ENCODE measurements around the gene TLE1. TPM values are rescaled to one million over a fixed set of nuclear protein-coding genes. Genes with fewer than 3 reads are reported as not detected.

TLE1 gene
- total and polyA plus RNA-seq, 10 of the 15 experiments (the other 5 are each of a cell fraction or from before 2014, with no cell fraction given), result 0.04 to 0.23 (median 0.10) TPM; not detected in 6

DNA sequence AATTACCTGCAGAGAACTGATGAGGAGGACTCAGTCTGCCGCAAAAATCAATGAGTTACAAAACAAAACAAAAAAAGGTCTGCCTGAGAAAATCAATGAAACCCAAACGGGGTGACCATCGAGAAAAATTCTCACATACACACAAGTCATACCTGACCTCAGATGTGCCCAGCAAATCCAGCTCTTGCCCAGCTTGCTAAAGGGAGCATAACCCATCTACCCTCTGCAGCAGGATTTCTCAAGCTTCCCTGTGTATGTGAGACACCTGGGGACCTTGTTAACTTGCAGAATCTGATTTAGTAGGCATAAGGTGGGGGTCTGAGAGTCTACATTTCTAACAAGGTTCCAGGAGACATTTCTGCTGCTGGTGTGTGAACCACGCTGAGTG is 126.3 kb downstream of the TLE1 start (continued):
- TF ChIP-seq SIN3A (IDR thresholded peaks at IDR 0.05; ENCODE audit: low read depth, low read length), result no peak

DNA sequence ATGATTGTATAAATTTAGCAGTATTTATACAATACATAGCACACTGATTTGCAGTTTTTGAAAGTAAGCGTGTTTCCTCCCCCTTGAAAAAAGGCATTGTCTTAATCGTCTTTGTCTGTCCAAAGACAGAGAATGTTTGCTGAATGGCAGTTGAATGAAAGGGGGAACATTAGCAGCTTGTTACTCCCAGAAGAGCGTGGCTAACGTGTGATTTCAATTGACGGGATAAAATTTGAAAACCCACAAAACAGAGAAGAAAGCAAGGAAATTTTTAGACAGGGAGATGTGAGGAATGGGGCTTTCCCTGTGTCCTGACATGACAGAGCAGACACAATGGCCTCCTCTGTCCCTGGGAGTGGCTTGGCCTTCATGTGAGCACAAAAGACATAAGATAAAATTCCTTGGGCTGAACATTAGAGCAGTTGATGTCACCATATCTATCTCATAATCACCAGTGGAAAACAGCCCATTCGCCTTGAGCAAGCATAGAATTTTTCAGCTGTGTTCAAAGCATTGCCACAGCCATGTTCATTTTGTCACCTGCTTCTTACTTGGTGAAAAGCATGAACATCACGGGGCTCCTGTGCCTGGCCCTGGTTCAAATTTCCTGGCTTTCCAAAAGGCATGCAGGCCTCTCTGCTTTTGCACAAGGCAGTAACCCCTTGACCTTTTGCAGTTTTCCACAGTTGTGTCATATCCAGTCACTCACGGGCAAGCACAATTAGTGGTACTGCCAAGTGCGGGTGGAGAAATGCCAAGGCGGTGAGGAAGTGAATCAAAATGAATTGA is 126.9 kb downstream of the TLE1 start:
- ChIA-PET POLR2A (no interaction called here), CTCF (no interaction called here), SMC1A (ENCODE audit: uncharacterized antibody, unreplicated experiment) (no interaction called here), RAD21 (ENCODE audit: unreplicated experiment) (no interaction called here)
- ATAC-seq (no peak), FAIRE-seq (no peak), DNase-seq (ENCODE audit: low read depth, low spot score) (no peak)
- Histone ChIP-seq H2AFZ (ENCODE audit: control insufficient read depth, low read depth, low read length) (no peak overlapping the region), H3K4me3 (no peak overlapping the region), H3K27me3 (replicated peaks in 1 of 2; ENCODE audit: control insufficient read depth in 2 of 2, insufficient read depth in 2 of 2, low read length in 1 of 2) (no peaks in the 10 kb centered on the region), H3K27ac (ENCODE audit: control insufficient read depth, insufficient read depth) (no peak overlapping the region), H3K36me3 (ENCODE audit: control insufficient read depth in 2 of 2, insufficient read depth in 2 of 2, low read length in 1 of 2) (no peaks in the 10 kb centered on the region), H3K4me1 (ENCODE audit: control insufficient read depth, insufficient read depth, low read length) (no peaks in the 10 kb centered on the region), H3K4me2 (ENCODE audit: control insufficient read depth, insufficient read depth) (no peak overlapping the region), H3K9ac (ENCODE audit: control insufficient read depth, insufficient read depth, low read length) (no peak overlapping the region), H4K20me1 (ENCODE audit: control insufficient read depth, insufficient read depth) (no peaks in the 10 kb centered on the region), H3K9me3 (replicated peaks; ENCODE audit: control insufficient read depth, insufficient read depth, low read length) (no peaks in the 10 kb centered on the region), H3K79me2 (ENCODE audit: control insufficient read depth, insufficient read depth, low read length) (no peaks in the 10 kb centered on the region)
- TF ChIP-seq CHD1 (IDR thresholded peaks at IDR 0.05; ENCODE audit: low read depth, low read length) (no peak), NR2F1 (conservative IDR thresholded peaks at IDR 0.05) (no peak), PAX5 (IDR thresholded peaks at IDR 0.05; ENCODE audit: borderline replicate concordance, low read depth, low read length) (no peak), EP300 (IDR thresholded peaks at IDR 0.05; ENCODE audit: borderline replicate concordance in 1 of 2, control insufficient read depth in 1 of 2, low read depth in 2 of 2, low read length in 2 of 2) (no peak), MYB (IDR thresholded peaks at IDR 0.05; ENCODE audit: borderline replicate concordance, low read depth, low read length) (no peak), CBFB (IDR thresholded peaks at IDR 0.05; ENCODE audit: low read depth) (no peak), BRCA1 (IDR thresholded peaks at IDR 0.05; ENCODE audit: low read depth, low read length) (no peak), SREBF2 (IDR thresholded peaks at IDR 0.05; ENCODE audit: low read length) (no peak)
- TF ChIP-seq, protein P1, sequence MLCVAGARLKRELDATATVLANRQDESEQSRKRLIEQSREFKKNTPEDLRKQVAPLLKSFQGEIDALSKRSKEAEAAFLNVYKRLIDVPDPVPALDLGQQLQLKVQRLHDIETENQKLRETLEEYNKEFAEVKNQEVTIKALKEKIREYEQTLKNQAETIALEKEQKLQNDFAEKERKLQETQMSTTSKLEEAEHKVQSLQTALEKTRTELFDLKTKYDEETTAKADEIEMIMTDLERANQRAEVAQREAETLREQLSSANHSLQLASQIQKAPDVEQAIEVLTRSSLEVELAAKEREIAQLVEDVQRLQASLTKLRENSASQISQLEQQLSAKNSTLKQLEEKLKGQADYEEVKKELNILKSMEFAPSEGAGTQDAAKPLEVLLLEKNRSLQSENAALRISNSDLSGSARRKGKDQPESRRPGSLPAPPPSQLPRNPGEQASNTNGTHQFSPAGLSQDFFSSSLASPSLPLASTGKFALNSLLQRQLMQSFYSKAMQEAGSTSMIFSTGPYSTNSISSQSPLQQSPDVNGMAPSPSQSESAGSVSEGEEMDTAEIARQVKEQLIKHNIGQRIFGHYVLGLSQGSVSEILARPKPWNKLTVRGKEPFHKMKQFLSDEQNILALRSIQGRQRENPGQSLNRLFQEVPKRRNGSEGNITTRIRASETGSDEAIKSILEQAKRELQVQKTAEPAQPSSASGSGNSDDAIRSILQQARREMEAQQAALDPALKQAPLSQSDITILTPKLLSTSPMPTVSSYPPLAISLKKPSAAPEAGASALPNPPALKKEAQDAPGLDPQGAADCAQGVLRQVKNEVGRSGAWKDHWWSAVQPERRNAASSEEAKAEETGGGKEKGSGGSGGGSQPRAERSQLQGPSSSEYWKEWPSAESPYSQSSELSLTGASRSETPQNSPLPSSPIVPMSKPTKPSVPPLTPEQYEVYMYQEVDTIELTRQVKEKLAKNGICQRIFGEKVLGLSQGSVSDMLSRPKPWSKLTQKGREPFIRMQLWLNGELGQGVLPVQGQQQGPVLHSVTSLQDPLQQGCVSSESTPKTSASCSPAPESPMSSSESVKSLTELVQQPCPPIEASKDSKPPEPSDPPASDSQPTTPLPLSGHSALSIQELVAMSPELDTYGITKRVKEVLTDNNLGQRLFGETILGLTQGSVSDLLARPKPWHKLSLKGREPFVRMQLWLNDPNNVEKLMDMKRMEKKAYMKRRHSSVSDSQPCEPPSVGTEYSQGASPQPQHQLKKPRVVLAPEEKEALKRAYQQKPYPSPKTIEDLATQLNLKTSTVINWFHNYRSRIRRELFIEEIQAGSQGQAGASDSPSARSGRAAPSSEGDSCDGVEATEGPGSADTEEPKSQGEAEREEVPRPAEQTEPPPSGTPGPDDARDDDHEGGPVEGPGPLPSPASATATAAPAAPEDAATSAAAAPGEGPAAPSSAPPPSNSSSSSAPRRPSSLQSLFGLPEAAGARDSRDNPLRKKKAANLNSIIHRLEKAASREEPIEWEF (IDR thresholded peaks at IDR 0.05; ENCODE audit: insufficient replicate concordance, low read depth, low read length), result no peak
- in situ Hi-C loops (cut with MboI), result no loop called here
- intact Hi-C loops (cut with micrococcal nuclease; ENCODE audit: unreplicated experiment), result no loop called here
- 71% methylated on average over 10 of the region's 10 CpGs for WGBS (ENCODE audit: insufficient coverage, insufficient replicate concordance, low lambda C conversion rate, missing lambda C conversion rate)
- no TSS peak for BruUV-seq (replicated peaks)

Data from GM12878 (cell line).